ENCODE data around the gene MZF1. TPM values are rescaled to one million over a fixed set of nuclear protein-coding genes. Genes with fewer than 3 reads are reported as not detected.

The MZF1 gene
- total RNA-seq, 1 donor from 2014 or later, result 15.8 TPM

GRCh38 chr19:58513213-58513693 lies 59.9 kb downstream of the MZF1 start:
- H3K9me3 Mint-ChIP-seq (ENCODE audit: low read depth), result no peaks in the 10 kb centered on the region
- no peak for DNase-seq (ENCODE audit: low spot score)
- peaks cover 25% of the 10 kb centered on the region for H3K4me1 Mint-ChIP-seq (ENCODE audit: low read depth)
- no peak overlapping the region for H3K4me3 Mint-ChIP-seq (ENCODE audit: unreplicated experiment)
- TF ChIP-seq CTCF (IDR thresholded peaks at IDR 0.05), result no peak
- no peak overlapping the region for H3K27ac Mint-ChIP-seq (ENCODE audit: unreplicated experiment)
- no peaks in the 10 kb centered on the region for H3K27me3 Mint-ChIP-seq (ENCODE audit: low read depth)
- peaks cover 5% of the 10 kb centered on the region for H3K36me3 Mint-ChIP-seq (ENCODE audit: low read depth)

Small RNA genes within 50 kb of the gene (microRNA-seq; reads per million reads assigned to microRNA genes)
- 2.2 reads per million for gene MIR6807 (ENCODE audit: borderline number of aligned reads)

Other genes starting within 250 kb of the MZF1 start
- 2.8 to 3.2 TPM (median 3.0 TPM) in 3 replicates for gene ZSCAN22, start 246.3 kb downstream of the MZF1 start, total RNA-seq
- gene A1BG, start 219.8 kb downstream of the MZF1 start, total RNA-seq, result 49.7 to 53.8 TPM (median 50.2 TPM) in 3 replicates
- 0.65 to 0.69 TPM (median 0.68 TPM) in 3 replicates for gene ZNF497, start 210.6 kb downstream of the MZF1 start, total RNA-seq
- gene ZNF837, start 192.3 kb downstream of the MZF1 start, total RNA-seq, result 2.0 to 3.5 TPM (median 2.5 TPM) in 3 replicates
- 624 to 792 TPM (median 634 TPM) in 3 replicates for gene RPS5, start 186.1 kb downstream of the MZF1 start, total RNA-seq
- gene RNF225, start 177.7 kb downstream of the MZF1 start, total RNA-seq, result not detected in 3 replicates
- 10.2 to 11.1 TPM (median 10.7 TPM) in 3 replicates for gene ZNF584, start 164.7 kb downstream of the MZF1 start, total RNA-seq
- gene ZNF132, start 133.2 kb downstream of the MZF1 start, total RNA-seq, result 1.5 to 1.8 TPM (median 1.6 TPM) in 3 replicates
- 6.3 to 9.8 TPM (median 7.5 TPM) in 3 replicates for gene ZNF324B, start 121.7 kb downstream of the MZF1 start, total RNA-seq
- 10.8 to 12.6 TPM (median 11.3 TPM) in 3 replicates for gene ZNF324, start 106.3 kb downstream of the MZF1 start, total RNA-seq
- 9.3 to 12.2 TPM (median 9.5 TPM) in 3 replicates for gene ZNF446, start 97.0 kb downstream of the MZF1 start, total RNA-seq
- 4.7 to 9.5 TPM (median 9.3 TPM) in 3 replicates for gene SLC27A5, start 61.3 kb downstream of the MZF1 start, total RNA-seq
- 15.6 to 17.2 TPM (median 15.9 TPM) in 3 replicates for gene ZBTB45, start 53.5 kb downstream of the MZF1 start, total RNA-seq
- 215 to 286 TPM (median 228 TPM) in 3 replicates for gene TRIM28, start 29.3 kb downstream of the MZF1 start, total RNA-seq
- gene CHMP2A, start 18.2 kb downstream of the MZF1 start, total RNA-seq, result 85.1 to 99.4 TPM (median 85.9 TPM) in 3 replicates
- gene UBE2M, start 14.7 kb downstream of the MZF1 start, total RNA-seq, result 70.3 to 80.7 TPM (median 76.3 TPM) in 3 replicates

Data from chondrocyte (in vitro differentiated cells).